ENCODE data around the gene KRT84. TPM values are rescaled to one million over a fixed set of nuclear protein-coding genes. Genes with fewer than 3 reads are reported as not detected.
A peak's percentile ranks its signal among the peaks of the same experiment; 100 is the strongest.

Gene KRT84
- total RNA-seq (2014; rRNA removed; shearing (Covaris generic); ENCODE audit: low replicate concordance) = not detected in 2 replicates

- no peaks in the 10 kb centered on the region for H3K36me3 ChIP-seq
- H3K27me3 ChIP-seq = no peaks in the 10 kb centered on the region
- no peak within 1 kb of the TSS for H3K4me3 ChIP-seq
- H3K9me3 ChIP-seq = no peaks in the 10 kb centered on the region
- no peak for DNase-seq
Observed at GRCh38 chr12:52385226-52385702, at the start of gene KRT84. Gene KRT84 (minus strand): TSS chr12:52385652. CDS start chr12:52385585, 67 bp downstream.

DNA sequence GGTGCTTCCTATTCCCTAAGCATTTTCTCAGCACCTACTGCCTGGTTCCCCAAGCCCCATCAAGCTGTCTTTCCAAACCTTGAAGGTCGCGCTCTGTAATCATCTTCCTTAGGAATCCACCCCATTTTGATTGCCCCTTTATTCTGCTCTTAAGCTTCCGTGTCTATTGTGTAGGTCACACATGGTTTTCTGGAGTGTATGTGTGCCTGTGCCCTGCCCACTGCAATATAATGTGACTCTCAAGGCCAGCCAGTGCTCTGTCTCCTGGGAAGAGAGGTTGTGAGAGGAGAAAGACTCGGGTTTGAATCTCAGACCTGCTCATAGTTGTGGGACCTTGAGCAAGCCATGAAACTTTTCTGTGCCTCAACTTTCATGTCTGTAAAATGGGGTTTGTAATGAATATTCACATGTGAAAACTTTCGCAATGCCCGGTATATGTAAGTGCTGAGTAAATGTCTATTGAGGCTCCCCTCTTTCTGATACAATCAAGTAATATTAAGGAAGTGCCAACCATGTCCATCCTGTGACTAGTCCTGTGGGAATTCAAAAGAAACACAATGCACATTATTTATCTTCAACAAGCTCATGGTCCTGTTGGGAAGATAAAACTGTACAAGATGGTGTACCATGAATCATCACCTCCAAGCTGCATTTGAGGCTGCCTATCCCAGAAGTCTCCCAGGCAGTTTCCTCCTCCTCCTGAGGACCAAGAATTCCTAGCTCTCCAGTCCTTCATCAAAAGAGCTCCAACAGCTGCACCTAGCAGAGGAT is 49.5 kb upstream of the KRT84 start:
- Histone ChIP-seq H3K27me3 (peaks cover 6% of the 10 kb centered on the region; the same call in 1 of the 2 replicates), H3K9me3 (no peaks in the 10 kb centered on the region), H3K36me3 (no peaks in the 10 kb centered on the region), H3K4me3 (no peak overlapping the region)
- DNase-seq = no peak

DNA sequence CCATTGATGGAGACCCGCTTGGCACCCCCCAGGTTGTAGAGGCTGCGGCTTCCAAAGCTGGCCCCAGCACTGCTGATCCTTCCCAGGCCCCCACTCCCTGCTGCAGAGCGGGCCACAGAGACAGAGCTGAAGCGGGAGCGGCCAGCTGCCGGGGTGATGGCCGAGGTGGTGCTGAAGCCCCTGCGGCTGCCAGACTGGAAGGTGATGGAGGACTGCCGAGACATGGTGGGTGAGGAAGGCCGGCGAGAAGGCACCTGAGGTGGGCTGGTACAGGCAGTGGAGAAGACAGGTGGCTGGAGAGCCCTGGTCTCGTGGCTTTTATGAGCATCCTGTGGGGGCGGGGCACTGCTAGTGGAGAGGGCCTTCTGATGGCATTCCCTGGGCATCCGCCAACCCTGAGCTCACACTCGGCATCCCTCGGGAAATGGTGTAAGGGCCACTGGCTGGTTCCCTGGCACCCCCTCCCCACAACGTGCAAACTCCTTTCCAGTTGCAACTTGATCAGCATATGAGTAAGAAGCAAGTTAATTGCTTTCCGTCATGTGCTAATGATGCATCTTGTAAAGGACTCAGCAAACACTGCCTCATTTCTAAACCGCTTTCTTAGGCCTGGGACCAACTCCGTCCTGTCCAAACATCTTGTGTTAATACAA is 48.8 kb upstream of the KRT84 start, which contains the start of gene KRT75:
Gene KRT75 (minus strand): TSS at position 291 of the 653 bp plus-strand sequence. CDS start 67 bp downstream, at position 224.
- Histone ChIP-seq H3K27me3 (peaks cover 6% of the 10 kb centered on the region), H3K9me3 (no peaks in the 10 kb centered on the region), H3K36me3 (no peaks in the 10 kb centered on the region), H3K4me3 (no peak within 1 kb of the TSS)
- DNase-seq = peak; percentile 33

DNA sequence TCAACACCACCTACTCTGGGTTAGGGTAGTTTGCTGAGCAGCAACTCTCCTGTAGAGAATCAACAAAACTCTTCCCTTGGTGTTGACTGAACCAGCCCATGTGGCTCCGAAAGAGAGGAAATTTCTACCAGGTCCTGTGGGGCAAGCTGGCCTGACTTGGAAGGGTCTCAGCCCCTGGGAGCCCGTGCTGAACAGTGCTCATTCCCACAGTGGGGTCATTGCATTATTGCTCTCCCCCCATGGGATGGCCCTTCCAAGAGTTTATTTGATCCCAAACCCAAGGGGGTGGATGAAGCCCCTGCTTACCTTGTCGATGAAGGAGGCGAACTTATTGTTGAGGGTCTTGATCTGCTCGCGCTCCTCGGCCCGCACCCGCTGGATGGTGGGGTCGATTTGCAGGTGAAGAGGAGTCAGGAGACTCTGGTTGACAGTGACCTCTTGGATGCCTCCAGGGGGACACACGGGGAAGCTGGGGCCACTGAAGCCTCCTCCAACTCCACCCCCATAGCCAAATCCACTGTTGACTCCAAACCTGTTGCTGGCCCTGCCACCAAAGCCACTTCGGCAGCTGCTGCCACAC is 48.1 kb upstream of the KRT84 start:
- Histone ChIP-seq H3K4me3 (no peak overlapping the region), H3K27me3 (peaks cover 6% of the 10 kb centered on the region), H3K36me3 (no peaks in the 10 kb centered on the region), H3K9me3 (no peaks in the 10 kb centered on the region)
- DNase-seq = no peak

GRCh38 chr12:52432559-52433207 is 47.2 kb upstream of the KRT84 start:
- Histone ChIP-seq H3K27me3 (peaks cover 6% of the 10 kb centered on the region), H3K9me3 (no peaks in the 10 kb centered on the region), H3K36me3 (no peaks in the 10 kb centered on the region), H3K4me3 (no peak overlapping the region)
- no peak for DNase-seq

DNA sequence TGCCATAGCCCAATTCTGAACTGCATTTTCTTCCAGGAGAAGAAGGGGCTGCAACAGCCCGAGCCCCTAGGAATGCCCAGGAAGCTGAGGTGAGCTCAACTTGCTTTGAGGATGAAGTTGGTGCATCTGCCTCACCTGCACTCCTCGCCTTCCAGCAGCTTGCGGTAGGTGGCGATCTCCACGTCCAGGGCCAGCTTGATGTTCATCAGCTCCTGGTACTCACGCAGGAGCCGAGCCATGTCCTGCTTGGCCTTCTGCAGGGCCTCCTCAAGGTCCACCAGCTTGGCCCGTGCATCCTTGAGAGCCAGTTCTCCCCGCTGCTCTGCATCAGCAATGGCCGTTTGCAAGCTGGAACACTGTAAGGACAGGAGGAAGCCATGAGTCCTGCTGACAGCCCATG is 42.7 kb upstream of the KRT84 start:
- H3K4me3 ChIP-seq = no peak overlapping the region
- no peaks in the 10 kb centered on the region for H3K36me3 ChIP-seq
- peaks cover 6% of the 10 kb centered on the region for H3K27me3 ChIP-seq
- DNase-seq = no peak
- no peaks in the 10 kb centered on the region for H3K9me3 ChIP-seq

- peaks cover 6% of the 10 kb centered on the region for H3K27me3 ChIP-seq
- no peaks in the 10 kb centered on the region for H3K9me3 ChIP-seq
- no peaks in the 10 kb centered on the region for H3K36me3 ChIP-seq
- DNase-seq = no peak
- no peak overlapping the region for H3K4me3 ChIP-seq
Observed at GRCh38 chr12:52427083-52427482, 41.6 kb upstream of the KRT84 start.

DNA sequence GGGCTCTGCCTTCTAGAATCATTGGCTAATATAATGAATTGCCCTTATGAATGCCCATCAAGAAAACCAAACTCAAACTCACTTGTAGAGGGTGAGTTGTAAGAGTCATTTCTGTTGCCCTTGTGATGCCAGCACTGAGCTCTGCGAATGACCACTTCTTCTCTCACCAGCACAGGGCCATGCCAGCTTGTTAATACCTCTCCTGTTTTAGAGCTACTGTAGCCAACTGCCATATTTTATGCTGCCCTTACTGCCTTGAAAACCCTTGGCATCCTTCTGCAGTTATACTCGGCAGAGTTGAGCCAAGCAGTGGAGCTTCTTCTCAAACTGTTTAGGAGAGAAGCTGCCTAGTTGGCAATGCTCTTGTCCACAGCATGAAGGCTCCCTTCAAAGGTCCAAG is 40.6 kb upstream of the KRT84 start:
- no peaks in the 10 kb centered on the region for H3K9me3 ChIP-seq
- no peak for DNase-seq
- H3K27me3 ChIP-seq = peaks cover 3% of the 10 kb centered on the region

GRCh38 chr12:52425466-52425865 is 40.0 kb upstream of the KRT84 start:
- Histone ChIP-seq H3K9me3 (no peaks in the 10 kb centered on the region), H3K4me3 (no peak overlapping the region), H3K27me3 (peaks cover 2% of the 10 kb centered on the region), H3K36me3 (no peaks in the 10 kb centered on the region)
- DNase-seq = no peak

More for the DNA sequence above, 40.6 kb upstream of the KRT84 start:
- no peaks in the 10 kb centered on the region for H3K36me3 ChIP-seq
- no peak overlapping the region for H3K4me3 ChIP-seq

DNA sequence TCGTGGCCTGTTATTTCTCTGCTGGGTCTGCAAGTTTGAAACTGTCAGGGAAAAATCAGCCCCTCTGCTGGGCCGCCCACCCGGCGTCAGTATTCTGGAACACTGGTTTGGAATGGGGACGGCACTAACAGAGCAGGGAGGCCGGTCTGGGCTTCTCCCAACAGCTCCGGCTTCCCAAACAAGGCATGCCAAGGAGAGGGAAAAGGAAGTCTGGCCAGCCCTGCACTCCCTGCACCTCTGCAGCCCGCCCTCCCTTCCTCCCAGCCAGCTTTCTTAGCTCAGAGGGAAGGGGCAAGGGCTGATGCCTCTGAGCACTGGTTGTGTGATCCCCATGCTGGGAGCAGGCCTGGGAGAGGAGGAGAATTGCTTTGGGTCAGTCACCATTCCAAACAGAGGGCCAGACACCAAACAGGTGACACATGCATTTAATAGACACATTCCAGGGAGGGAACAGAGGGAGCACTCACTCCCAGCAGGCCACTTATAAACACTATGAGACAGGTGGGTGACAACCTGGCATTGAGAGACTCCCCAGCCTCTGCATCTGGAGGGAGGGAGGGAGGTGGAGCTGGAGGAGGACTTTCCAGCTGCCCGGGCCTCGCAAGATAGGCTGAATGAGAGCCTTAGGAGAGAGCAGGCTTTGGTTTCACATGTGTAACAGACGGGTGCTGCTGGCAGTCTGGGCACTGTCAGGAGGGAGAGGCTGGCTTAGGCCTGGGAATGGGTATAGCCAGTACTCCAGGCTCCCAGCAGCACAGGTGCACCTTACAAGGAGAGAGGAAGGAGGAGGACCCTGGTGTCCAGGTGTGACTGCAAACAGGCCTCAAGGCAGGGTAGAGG is 38.4 kb upstream of the KRT84 start:
- no peaks in the 10 kb centered on the region for H3K36me3 ChIP-seq
- H3K4me3 ChIP-seq = no peak overlapping the region
- DNase-seq = no peak
- H3K27me3 ChIP-seq = no peaks in the 10 kb centered on the region
- no peaks in the 10 kb centered on the region for H3K9me3 ChIP-seq

DNA sequence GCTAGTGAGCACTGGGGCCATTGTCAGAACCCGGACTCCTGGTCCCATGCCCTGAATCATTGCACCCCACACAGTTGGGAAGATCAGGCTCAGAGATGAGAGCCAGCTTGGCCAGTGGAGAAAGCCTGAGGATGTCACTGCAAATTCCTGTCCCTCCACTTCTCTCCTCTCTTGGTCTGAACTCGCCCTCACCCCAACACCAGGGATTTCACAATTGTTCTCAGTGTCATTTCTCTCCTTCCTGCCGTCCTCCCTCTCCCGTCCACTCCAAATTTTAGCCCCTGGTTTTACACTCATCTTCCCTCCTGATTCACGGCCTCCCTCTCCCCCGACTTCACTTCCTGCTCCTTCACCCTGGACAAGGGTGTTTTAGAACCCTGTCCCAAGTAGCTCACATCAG is 37.6 kb upstream of the KRT84 start:
- Histone ChIP-seq H3K27me3 (no peaks in the 10 kb centered on the region), H3K36me3 (no peaks in the 10 kb centered on the region), H3K4me3 (no peak overlapping the region), H3K9me3 (no peaks in the 10 kb centered on the region)
- DNase-seq = no peak

DNA sequence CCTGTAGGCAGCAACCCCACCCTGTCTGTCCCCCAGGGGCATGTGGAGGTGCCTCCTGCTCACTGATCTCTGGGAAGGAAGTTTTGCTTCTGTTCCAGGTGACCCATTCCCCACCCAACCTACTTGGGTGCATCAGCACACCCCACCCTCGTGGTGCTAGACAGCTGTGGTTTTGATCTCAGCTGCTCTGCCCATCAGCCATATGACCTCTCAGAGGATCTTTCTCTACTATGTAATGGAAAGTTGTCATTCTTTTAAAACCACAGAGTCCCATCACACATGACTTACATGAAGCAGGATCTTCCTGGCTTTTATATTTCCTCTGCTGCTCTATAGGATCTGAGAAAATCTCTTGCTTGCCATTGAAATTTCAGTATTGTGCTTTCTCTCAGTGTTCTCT is 34.2 kb upstream of the KRT84 start:
- DNase-seq = no peak
- Histone ChIP-seq H3K27me3 (no peaks in the 10 kb centered on the region), H3K9me3 (no peaks in the 10 kb centered on the region), H3K36me3 (no peaks in the 10 kb centered on the region), H3K4me3 (no peak overlapping the region)

DNA sequence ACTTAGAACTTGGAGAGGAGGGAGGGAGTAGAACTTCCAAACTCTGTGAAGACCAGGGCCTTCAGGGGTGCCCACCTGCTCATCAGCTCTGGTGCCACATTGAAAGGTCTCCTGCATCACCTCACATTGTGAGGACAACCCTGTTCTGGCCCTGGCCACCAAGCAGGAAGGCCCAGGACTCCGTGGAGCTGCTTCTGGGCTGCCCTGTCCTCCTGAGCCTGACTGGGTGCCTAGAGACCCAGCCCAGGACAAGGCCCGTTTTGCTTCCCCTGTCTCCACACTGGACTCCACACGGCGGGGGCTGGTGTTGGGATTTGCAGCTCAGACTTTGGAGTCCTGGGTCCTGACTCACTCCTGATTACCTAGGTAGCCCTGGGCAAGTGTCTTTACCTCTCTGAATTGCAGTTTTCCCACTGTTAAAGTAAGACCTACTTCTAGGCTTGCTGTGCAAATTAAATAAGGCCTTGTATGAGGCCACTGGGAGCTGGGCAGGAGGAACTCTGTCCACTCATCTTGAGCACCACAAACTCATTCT is 33.2 kb upstream of the KRT84 start:
- H3K4me3 ChIP-seq = no peak overlapping the region
- no peak for DNase-seq
- H3K9me3 ChIP-seq = no peaks in the 10 kb centered on the region
- no peaks in the 10 kb centered on the region for H3K36me3 ChIP-seq
- H3K27me3 ChIP-seq = no peaks in the 10 kb centered on the region

DNA sequence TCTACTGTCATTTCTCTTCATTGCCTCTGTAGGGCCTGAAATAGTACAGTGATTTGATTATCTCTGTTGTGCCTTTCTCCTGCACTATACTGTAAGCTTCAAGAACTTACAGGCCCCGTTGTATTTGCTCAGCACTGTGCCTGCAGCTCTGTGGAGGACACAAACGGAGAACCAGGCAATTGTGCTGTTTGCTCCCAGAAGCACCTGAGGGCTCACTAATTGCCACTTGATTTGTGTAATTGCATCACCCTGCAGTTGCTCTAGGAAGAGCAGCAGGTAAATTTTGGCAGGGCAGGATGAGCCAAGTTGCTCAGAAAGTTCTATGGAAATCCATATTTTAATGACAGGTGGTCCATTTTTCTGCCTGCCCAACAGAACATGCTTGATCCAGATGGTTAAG is 32.3 kb upstream of the KRT84 start:
- Histone ChIP-seq H3K36me3 (no peaks in the 10 kb centered on the region), H3K4me3 (no peak overlapping the region), H3K27me3 (no peaks in the 10 kb centered on the region), H3K9me3 (no peaks in the 10 kb centered on the region)
- no peak for DNase-seq

DNA sequence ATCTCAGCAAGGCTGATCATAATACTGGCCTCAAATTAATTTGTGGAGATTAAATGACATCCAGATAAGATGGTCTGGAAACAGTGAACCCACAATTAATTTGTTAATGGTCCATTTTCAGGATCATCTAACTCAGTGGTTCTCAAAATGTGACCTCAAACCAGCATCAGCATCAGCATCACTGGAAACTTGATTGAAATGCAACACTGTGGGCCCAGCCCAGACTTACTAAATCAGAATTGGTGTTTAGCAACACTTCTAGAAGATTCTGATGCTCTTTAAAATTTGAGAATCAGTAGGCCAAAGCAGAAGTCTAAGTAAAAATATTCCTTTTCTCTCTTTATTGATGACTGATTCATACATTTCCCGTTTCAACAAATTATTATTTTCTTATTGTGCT is 31.3 kb upstream of the KRT84 start:
- Histone ChIP-seq H3K4me3 (no peak overlapping the region), H3K27me3 (no peaks in the 10 kb centered on the region), H3K9me3 (no peaks in the 10 kb centered on the region), H3K36me3 (no peaks in the 10 kb centered on the region)
- DNase-seq = no peak

Data from MG63 (cell line).